ENCODE measurements around the gene GBX1. TPM values are rescaled to one million over a fixed set of nuclear protein-coding genes. Genes with fewer than 3 reads are reported as not detected.

Gene GBX1
- total RNA-seq, 5 donors from 2014 or later (not counting 1 experiment from before 2014, with no cell fraction given), result not detected

DNA sequence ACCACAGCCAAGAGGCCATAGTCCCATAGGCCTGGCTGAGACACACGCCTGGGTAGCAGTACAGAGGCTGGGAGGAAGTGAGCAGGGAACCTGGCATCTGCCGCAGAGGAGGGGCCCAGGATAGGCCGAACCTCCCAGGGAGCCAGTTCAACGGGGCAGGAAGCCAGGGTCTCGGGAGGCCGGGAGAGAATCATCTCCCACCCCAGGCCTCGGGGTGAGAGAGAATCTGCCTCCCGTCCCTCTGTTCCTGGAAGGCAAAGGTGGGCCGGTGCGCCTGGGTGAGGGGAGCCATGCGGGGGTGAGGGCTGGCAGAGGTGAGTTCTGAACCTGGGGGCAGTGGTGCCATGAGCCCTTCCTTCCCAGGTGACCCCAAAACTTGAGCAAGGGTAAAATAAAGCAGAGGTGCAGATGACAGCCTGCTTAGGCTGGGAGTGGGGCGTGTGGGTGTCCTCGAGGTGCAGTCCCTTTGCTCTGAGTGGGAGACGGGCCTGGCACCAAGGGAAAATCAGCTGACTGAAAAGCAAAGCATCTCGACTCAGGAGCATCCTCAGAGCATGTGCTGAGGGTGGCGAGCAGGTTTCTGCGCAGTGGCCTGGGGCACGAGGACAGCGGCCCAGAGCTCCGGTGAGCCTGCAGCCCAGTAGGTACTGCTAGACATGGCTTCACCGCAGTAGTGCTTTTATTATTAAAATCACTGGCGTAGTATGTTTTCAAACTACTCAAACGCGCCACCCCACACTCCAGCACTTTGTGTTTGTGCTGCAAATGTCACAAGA is 65.7 kb downstream of the GBX1 start:
- Mint-ChIP-seq H3K9me3 (no peaks in the 10 kb centered on the region), H3K27me3 (no peaks in the 10 kb centered on the region), H3K4me3 (no peak overlapping the region), H3K36me3 (peaks cover 6% of the 10 kb centered on the region), H3K27ac (no peak overlapping the region), H3K4me1 (no peaks in the 10 kb centered on the region)
- CTCF ChIA-PET, result no interaction called here
- ATAC-seq (replicated peaks in 1 of 4) (no peak), DNase-seq (no peak)
- no peaks in the 10 kb centered on the region for H3K9me3 ChIP-seq
- no peak overlapping the region for H3K4me3 ChIP-seq (ENCODE audit: control insufficient read depth in 1 of 2, extremely low read depth in 1 of 2, low read length in 1 of 2)
- WGBS (ENCODE audit: insufficient coverage), result 93% methylated on average over 15 of the region's 24 CpGs
- H3K36me3 ChIP-seq (ENCODE audit: control insufficient read depth in 2 of 2, extremely low read depth in 1 of 2, insufficient read depth in 1 of 2, low read length in 1 of 2), result peaks cover 0 to 3% of the 10 kb centered on the region in 2 donors
- no peaks in the 10 kb centered on the region for H3K27me3 ChIP-seq (replicated peaks in 1 of 2; ENCODE audit: control insufficient read depth in 2 of 2, extremely low read depth in 1 of 2, insufficient read depth in 2 of 2, low read length in 1 of 2)
- POLR2A ChIA-PET, result interaction anchor here in 1 of 2 donors (0.7 kb wide), 1 partner anchor 17 kb away, joined by 4 read pairs; no protein-coding TSS in a partner anchor
- H3K4me1 ChIP-seq (ENCODE audit: control insufficient read depth in 1 of 2, extremely low read depth in 1 of 2, insufficient read depth in 2 of 2, low read length in 2 of 2), result no peaks in the 10 kb centered on the region
- no peak overlapping the region for H3K27ac ChIP-seq (ENCODE audit: low read length)

DNA sequence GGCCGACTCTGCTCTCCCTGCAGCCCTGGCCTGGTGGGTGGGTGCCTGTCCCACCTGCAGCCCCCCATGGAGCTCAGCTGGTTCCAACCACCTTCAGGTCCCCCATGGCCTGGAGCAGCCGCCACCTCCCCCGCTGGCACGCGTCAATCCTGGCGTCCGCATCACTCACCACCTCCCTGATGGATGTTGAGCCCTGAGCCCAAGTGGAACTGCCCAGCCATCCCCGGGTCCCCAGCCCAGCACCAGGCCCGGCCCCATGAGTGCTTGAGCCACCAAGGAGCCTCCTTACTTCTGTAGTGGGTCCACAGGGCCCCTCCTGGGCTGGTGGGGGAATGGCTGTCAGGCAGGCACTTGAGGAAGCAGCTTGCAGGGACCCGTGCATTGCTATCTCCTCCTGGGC is 66.6 kb downstream of the GBX1 start:
- ATAC-seq (replicated peaks in 1 of 4) (no peak), DNase-seq (no peak)
- H3K36me3 ChIP-seq (ENCODE audit: control insufficient read depth in 2 of 2, extremely low read depth in 1 of 2, insufficient read depth in 1 of 2, low read length in 1 of 2), result peaks cover 0 to 3% of the 10 kb centered on the region in 2 donors
- H3K9me3 ChIP-seq, result no peaks in the 10 kb centered on the region
- H3K27ac Mint-ChIP-seq, result no peak overlapping the region
- no peak overlapping the region for H3K4me3 Mint-ChIP-seq
- peaks cover 6% of the 10 kb centered on the region for H3K36me3 Mint-ChIP-seq
- POLR2A ChIA-PET, result no interaction called here
- H3K4me1 Mint-ChIP-seq, result peaks cover 0 to 2% (median 2%) of the 10 kb centered on the region in 3 donors
- CTCF ChIA-PET, result no interaction called here
- WGBS (ENCODE audit: insufficient coverage), result 90% methylated on average over 9 of the region's 10 CpGs
- H3K27ac ChIP-seq (ENCODE audit: low read length), result no peak overlapping the region
- H3K4me3 ChIP-seq (ENCODE audit: control insufficient read depth in 1 of 2, extremely low read depth in 1 of 2, low read length in 1 of 2), result no peak overlapping the region
- H3K4me1 ChIP-seq (ENCODE audit: control insufficient read depth in 1 of 2, extremely low read depth in 1 of 2, insufficient read depth in 2 of 2, low read length in 2 of 2), result peaks cover 0 to 4% of the 10 kb centered on the region in 2 experiments
- H3K9me3 Mint-ChIP-seq, result no peaks in the 10 kb centered on the region
- no peaks in the 10 kb centered on the region for H3K27me3 ChIP-seq (replicated peaks in 1 of 2; ENCODE audit: control insufficient read depth in 2 of 2, extremely low read depth in 1 of 2, insufficient read depth in 2 of 2, low read length in 1 of 2)
- no peaks in the 10 kb centered on the region for H3K27me3 Mint-ChIP-seq

- Mint-ChIP-seq H3K27ac (no peak overlapping the region), H3K36me3 (peaks cover 6% of the 10 kb centered on the region), H3K9me3 (no peaks in the 10 kb centered on the region), H3K4me1 (peaks cover 0 to 8% (median 3%) of the 10 kb centered on the region in 3 donors), H3K27me3 (no peaks in the 10 kb centered on the region), H3K4me3 (no peak overlapping the region)
- POLR2A ChIA-PET, result no interaction called here
- no peak for DNase-seq
- H3K9me3 ChIP-seq, result no peaks in the 10 kb centered on the region
- H3K36me3 ChIP-seq (ENCODE audit: control insufficient read depth in 2 of 2, extremely low read depth in 1 of 2, insufficient read depth in 1 of 2, low read length in 1 of 2), result peaks cover 0 to under 1% of the 10 kb centered on the region in 2 donors
- no peaks in the 10 kb centered on the region for H3K27me3 ChIP-seq (replicated peaks in 1 of 2; ENCODE audit: control insufficient read depth in 2 of 2, extremely low read depth in 1 of 2, insufficient read depth in 2 of 2, low read length in 1 of 2)
- no peak for ATAC-seq (replicated peaks in 1 of 4)
- H3K27ac ChIP-seq (ENCODE audit: low read length), result no peak overlapping the region
- H3K4me3 ChIP-seq (ENCODE audit: control insufficient read depth in 1 of 2, extremely low read depth in 1 of 2, low read length in 1 of 2), result no peak overlapping the region
- CTCF ChIA-PET, result interaction anchor here in 1 of 2 donors (0.5 kb wide), 1 partner anchor 320 kb away, joined by 3 read pairs; no protein-coding TSS in a partner anchor
- peaks cover 0 to 10% of the 10 kb centered on the region in 2 experiments for H3K4me1 ChIP-seq (ENCODE audit: control insufficient read depth in 1 of 2, extremely low read depth in 1 of 2, insufficient read depth in 2 of 2, low read length in 2 of 2)
- 90% methylated on average over 12 of the region's 20 CpGs for WGBS (ENCODE audit: insufficient coverage)
Observed at GRCh38 chr7:151099486-151100211, 67.8 kb downstream of the GBX1 start.

Other genes starting within 250 kb of the GBX1 start
- gene KCNH2, start 189.4 kb downstream of the GBX1 start, total RNA-seq, result 1 to 10 TPM; 2.9 to 4.6 (median 3.0) TPM
- gene NOS3, start 176.7 kb downstream of the GBX1 start, total RNA-seq, result 10 to 100 TPM in 1 of 5 donors, 1 to 10 TPM in 4; 4.8 to 10.1 (median 5.0) TPM
- 10 to 100 TPM; 24.0 to 37.0 (median 31.8) TPM for gene ATG9B, start 143.2 kb downstream of the GBX1 start, total RNA-seq
- 10 to 100 TPM; 72.4 to 83.0 (median 74.8) TPM for gene ABCB8, start 139.2 kb downstream of the GBX1 start, total RNA-seq
- 10 to 100 TPM in 4 of 5 donors, 1 to 10 TPM in 1; 9.8 to 16.0 (median 11.9) TPM for gene ASIC3, start 119.2 kb downstream of the GBX1 start, total RNA-seq
- 1 to 10 TPM; 5.3 to 8.4 (median 6.5) TPM for gene CDK5, start 109.8 kb downstream of the GBX1 start, total RNA-seq
- gene SLC4A2, start 108.1 kb downstream of the GBX1 start, total RNA-seq, result 10 to 100 TPM; 52.0 to 91.5 (median 74.4) TPM
- gene FASTK, start 86.9 kb downstream of the GBX1 start, total RNA-seq, result 100 to 1,000 TPM in 4 of 5 donors, 10 to 100 TPM in 1; 98.8 to 157 (median 151) TPM
- gene TMUB1, start 84.2 kb downstream of the GBX1 start, total RNA-seq, result 10 to 100 TPM; 44.0 to 67.0 (median 56.5) TPM
- gene AGAP3, start 81.2 kb downstream of the GBX1 start, total RNA-seq, result 10 to 100 TPM; 28.2 to 67.3 (median 50.9) TPM
- gene ASB10, start 19.6 kb upstream of the GBX1 start, total RNA-seq, result not detected
- 1 to 10 TPM; 3.1 to 7.7 (median 5.1) TPM for gene H2BK1, start 42.8 kb upstream of the GBX1 start, total RNA-seq
- 10 to 100 TPM; 22.9 to 39.7 (median 38.8) TPM for gene ABCF2, start 59.5 kb upstream of the GBX1 start, total RNA-seq
- gene CHPF2, start 64.8 kb upstream of the GBX1 start, total RNA-seq, result 10 to 100 TPM; 34.2 to 66.1 (median 64.1) TPM
- 10 to 100 TPM in 2 of 5 donors, 1 to 10 TPM in 3; 6.3 to 28.5 (median 9.1) TPM for gene SMARCD3, start 81.0 kb upstream of the GBX1 start, total RNA-seq
- 10 to 100 TPM; 77.4 to 98.9 (median 87.7) TPM for gene NUB1, start 174.1 kb upstream of the GBX1 start, total RNA-seq
- 10 to 100 TPM in 3 of 5 donors, 1 to 10 TPM in 2; 3.1 to 26.0 (median 10.1) TPM for gene WDR86, start 242.3 kb upstream of the GBX1 start, total RNA-seq